ENCODE data around the gene PTDSS2.
"Not testable (repeated sequence)": the region's sequence is repeated elsewhere in the genome, so short reads cannot be mapped to it uniquely, and the experiment has no call there.

PTDSS2 gene

DNA sequence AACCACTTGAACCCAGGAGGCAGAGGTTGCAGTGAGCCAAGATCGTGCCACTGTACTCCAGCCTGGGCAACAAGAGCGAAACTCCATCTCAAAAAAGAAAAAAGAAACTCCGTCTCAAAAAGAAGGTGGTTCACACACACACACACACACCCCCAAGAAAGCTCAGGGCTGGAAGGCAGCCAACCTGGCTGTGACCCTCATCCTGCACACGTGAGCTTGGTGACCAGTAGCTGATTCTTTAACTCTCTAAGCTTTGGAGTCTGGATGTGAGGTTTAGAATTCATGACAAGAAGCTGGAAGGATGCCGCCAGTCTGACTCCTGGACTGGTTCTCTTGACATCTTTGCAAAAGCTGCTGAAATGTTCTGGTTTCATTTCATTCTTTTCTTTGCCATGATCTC lies 58.9 kb downstream of the PTDSS2 start:
- no peak for DNase-seq

DNA sequence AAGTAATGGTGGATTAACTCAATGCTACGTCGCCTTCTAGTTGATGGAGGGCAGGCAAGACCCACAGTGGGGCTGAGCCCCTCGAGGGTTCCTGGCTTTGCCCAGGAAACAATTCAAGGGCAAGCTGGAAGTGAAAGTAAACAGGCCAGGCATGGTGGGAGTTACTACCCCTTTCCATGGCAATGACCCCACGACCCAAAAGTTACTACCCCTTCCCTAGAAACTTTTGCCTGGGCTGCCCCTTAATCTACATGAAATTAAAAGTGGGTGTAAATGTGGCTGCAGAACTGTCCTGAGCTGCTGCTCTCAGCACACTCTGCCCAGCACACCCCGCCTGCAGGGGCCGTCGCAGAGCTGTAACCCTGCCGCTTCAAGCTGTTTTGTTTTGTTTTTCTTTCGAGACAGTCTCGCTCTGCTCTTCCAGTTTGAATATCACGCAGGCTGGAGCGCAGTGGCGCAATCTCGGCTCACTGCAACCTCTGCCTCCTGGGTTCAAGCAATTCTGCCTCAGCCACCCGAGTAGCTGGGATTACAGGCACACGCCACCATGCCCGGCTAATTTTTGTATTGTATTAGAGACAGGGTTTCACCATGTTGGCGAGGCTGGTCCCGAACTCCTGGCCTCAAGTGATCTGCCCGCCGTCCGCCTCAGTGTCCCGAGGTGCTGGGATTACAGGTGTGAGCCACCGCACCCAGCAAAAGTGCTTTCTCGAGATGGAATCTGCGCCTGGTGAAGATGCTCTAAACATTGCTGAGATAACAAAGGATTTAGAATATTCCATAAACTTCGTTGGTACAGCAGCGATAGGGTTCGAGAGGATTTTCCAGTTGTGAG lies 62.9 kb downstream of the PTDSS2 start:
- no peak for DNase-seq

DNA sequence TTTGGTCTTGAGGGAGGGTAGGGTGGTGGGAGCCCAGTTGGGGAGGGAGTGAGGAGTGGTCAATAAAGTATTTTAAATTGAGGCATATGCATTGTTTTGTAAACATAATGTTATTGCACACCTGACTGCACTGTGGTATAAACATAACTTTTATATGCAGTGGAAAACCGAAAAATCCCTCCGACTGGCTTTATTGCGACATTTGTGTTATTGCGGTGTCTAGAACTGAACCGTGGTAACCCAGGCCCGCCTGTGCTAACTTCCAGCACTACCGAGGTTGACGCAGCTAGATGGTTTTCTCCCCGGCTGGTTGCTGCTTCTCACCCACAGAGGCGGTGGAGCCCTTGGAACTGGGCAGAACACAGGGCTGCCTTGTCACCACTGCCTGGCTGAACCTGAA lies 64.5 kb downstream of the PTDSS2 start:
- no peak for DNase-seq

DNA sequence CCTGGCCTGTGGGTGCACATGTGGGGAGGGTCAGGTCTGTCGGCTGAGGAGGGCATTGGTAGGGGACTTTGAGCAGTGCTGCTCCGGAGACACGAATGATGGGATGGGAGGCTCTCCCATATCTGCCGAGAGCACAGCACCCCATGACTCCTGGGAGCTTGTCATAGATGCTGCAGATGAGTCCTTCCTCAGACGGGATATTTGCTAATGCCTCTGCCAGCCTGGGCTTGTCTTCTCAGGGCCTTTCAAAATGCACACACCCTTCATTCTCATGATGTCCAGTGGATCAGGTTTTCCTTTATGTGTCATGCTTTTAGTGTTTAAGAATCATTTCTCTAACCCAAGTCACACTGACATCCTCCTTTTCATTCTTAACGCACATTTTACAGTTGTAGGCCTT lies 65.1 kb downstream of the PTDSS2 start:
- no peak for DNase-seq

DNA sequence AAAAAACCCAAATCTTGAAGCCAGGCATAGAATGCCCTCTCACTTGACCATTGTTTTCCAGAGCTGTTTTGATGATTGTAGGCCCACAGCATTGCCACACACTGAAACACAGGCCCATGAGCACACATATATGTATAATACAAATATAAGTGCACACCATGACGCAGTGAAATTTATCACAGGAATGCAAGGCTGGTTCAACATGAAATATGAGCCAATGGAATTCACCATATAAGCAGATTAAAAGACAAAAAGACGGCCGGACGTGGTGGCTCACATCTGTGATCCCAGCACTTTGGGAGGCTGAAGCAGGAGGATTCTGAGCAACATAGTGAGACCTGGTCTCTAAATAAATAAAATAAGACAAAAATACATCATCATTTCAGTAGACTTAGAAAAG lies 66.3 kb downstream of the PTDSS2 start:
- no peak for DNase-seq

DNA sequence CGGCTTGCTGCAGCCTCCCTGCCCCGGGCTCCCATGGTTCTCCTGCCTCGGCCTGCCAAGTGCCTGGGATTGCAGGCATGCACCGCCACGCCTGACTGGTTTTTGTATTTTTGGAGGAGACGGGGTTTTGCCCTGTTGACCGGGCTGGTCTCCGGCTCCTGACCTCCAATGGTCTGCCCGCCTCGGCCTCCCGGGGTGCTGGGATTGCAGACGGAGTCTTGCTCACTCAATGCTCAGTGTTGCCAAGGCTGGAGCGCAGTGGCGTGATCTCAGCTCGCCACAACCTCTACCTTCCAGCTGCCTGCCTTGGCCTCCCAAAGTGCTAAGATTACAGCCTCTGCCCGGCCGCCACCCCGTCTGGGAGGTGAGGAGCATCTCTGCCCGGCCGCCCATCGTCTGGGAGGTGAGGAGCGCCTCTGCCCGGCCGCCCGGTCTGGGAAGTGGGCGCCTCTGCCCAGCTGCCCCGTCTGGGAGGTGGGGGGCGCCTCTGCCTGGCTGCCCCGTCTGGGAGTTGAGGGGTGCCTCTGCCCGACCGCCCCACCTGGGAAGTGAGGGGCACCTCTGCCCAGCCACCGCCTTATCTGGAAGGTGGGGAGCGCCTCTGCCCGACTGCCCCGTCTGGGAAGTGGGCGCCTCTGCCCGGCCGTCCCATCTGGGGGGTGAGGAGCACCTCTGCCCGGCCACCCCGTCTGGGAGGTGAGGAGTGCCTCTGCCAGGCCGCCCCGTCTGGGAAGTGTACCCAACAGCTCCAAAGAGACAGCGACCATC lies 67.0 kb downstream of the PTDSS2 start:
- not testable (repeated sequence) for DNase-seq

DNA sequence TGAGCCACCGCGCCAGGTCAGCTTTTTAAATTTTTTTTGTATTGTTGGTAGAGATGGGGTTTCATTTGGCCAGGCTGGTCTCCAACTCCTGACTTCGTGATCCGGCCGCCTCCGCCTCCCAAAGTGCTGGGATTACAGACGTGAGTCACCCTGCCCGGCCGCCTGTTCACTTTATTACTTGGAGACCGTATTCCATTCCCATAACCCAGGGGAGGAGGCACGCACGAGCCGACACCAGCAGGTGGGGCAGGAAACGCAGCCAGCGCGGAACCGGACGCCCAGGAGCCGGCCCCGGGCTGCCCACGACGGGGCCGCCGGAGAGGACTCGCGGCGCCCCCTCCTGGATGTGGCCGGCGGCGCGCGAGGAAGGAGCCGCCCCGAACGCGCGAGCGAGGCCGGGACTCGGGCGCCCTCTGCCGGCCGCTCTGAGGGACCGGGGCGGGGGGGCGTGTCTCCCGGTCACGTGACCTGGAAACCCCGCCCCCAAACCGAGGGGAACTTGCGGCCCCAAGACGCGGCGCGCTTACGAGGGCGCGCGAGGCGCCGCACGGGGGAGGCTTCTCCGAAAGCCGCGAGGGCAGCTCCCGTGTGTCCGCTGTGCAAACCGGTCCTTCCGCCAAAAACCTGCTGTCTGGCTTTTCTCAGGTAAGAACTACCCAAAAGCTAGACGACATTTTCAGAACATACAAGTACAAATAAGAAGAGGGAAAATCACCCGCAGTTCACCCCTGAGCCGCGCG lies 68.6 kb downstream of the PTDSS2 start:
- DNase-seq: peak; percentile 28

DNA sequence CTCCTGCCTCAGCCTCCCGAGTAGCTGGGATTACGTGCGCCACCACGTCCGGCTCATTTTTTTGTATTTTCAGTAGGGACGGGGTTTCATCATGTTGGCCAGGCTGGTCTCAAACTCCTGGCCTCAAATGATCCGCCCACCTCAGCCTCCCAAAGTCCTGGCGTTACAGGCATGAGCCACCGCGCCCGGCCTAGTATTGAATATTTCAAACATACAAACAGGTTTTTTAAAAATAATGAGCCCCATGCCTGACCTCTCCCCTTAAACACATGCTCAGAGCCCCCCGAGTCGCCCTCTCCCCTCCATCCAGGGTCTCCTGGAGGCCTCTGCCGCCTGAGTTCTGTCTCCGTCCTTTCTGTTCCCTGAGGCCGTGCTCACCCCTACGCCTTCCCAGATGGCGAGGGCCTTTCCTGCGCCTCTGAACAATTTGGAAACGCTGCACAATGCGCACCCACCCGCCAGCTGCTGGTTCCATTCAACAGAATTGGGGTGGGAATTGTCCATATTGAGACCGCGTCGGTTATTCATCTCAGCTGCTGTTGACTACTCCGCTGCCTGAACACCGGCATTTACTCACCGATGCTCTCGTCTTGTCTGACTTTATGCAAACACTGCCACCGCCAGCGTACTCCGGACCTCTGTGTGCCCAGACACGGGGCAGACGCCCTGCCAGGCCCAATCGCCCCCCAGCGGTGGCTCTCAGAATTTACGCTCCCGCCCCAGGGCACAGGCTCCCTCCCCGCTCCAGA lies 70.5 kb downstream of the PTDSS2 start:
- no peak for DNase-seq

DNA sequence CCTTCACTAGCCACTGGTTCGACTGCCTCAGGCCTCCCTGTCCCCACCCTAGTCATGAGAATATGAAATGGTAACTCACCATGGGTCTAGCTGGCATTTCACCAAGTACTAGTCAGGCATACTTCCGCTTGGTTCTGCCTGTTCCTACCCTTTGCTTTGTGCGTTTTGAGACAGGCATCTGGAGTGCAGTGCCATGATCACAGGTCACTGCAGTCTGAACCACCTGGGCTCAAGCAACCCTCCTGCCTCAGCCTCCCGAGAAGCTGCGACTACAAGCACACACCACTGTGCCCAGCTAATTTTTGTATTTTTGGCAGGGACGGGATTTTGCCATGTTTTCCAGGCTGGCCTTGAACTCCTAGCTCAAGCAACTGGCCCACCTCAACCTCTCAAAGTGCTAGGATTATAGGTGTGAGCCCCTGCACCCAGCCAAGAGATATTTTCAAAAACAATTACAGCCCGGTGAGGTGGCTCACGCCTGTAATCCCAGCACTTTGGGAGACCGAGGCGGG lies 71.2 kb downstream of the PTDSS2 start:
- no peak for DNase-seq

DNA sequence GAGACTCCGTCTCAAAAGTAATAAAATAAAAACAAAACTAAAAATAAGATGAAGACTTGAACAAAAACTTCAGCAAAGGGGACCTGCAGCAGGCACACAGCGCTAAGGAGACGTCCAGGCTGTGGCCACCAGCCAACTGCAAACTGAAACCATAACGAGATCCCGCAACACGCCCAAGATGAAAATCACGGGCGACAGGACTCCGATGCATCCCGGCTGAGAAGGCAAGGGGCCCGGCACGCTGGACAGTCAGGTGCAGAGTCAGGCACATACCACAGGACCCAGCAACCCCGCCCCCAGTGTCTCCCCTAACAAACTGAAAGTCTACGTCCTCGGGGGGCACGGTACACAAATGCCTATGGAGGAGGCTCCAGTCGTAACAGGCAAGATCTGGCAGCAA lies 76.1 kb downstream of the PTDSS2 start:
- no peak for DNase-seq

DNA sequence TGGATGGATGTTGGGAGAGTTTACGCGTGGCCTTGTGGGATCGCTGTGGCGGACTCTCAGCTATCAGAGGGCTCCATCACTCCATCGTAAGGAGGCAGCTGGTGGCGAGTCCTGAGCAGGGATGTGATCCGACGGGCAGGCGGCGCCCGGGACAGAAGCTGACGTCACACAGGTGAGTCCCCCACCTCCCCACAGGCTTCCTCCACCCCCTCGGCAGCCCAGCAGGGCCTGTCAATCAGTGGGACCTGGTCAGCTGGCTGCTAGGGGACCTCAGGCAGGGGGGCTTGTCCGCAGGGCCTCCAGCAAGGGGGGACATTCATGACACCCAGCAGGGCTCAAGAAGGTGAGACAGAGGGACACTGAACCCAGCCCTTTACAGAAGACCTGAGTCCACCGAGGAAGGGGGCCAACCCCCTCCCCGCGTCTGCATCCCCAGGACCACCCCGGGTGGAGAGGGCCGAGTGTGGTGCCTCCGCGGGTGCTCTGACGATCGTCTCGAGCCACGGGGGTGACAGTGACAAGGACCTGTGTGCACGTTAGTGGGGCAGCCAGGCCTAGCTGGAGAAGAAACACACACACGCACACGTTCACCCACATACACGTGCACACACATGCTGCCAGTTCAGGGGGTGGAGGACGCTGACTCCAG lies 78.2 kb downstream of the PTDSS2 start:
- DNase-seq: no peak

DNA sequence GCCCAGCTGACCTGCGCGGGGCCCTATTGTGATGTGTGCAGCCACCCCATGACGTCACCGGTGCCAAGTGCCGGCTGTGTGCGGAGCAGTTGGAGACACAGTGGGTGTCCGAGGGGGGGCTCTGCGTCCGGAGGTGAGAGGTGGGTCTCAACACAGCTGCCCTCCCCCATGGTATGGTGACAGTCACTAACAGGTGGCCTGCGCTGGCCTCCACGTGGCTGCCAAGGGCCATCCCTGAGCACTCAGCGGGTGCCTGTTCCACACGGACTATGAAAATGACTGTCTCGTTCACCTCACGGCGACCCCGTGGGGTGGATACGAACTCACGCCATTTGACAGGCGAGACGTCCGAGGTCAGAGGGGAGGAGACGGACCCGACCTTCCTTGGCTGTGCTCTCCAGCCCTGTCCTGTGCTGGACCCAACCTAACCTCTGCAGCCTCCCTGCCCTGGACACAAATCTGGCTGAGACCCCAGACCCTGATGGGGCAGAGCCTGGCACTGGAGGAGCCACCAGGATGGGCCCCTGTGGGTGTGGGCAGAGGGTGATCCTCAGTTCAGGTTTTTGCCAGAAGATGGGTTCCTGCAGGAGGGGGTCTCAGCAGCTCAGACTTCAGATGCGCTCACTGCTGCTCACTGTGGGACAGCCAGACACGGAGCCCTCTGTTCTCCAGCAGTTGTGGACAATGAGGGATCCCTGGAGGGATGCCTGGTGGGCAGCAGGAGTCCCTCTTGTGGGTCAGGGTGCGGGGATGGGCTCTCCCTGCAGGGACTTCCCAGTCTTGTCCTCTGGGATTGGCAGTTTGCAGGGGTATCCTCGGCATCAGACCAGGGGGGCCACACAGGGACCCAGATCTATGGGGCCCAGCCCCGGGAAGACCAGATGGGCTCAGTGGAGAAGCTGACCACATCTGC lies 79.0 kb downstream of the PTDSS2 start:
- DNase-seq: peak; percentile 82

DNA sequence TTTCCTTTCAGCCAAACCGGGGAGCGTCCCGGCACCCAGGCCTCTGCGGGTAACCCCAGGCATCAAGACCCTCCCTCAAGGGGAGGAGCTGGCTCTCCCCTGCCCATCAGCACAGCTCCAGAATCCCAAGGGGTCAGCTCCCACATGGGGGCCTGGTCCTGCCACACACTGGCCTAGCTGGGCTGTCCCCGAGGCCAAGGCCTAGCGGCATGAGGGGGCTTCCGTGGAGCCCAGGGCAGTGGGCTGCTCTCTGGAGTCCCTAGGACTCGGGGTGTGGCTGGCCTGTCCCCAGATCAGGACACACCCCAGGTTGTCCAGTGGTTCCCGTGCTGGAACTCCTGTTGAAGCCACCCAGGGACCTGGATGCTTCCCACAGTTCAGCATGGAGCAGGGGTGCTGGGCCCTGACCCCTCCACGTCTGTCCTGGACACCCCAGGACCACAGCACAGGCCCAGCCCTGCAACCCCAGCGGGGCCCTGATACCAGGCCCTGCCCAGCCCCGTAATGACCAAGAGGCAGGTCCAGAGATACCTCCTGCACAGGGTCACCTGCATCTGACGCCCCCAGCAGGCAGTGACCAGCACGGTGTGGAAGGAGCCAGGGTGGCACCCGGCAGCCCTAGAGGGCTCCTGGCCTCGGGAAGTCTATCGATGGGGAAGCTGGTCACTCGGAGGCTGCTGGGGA lies 79.8 kb downstream of the PTDSS2 start:
- DNase-seq: no peak

DNA sequence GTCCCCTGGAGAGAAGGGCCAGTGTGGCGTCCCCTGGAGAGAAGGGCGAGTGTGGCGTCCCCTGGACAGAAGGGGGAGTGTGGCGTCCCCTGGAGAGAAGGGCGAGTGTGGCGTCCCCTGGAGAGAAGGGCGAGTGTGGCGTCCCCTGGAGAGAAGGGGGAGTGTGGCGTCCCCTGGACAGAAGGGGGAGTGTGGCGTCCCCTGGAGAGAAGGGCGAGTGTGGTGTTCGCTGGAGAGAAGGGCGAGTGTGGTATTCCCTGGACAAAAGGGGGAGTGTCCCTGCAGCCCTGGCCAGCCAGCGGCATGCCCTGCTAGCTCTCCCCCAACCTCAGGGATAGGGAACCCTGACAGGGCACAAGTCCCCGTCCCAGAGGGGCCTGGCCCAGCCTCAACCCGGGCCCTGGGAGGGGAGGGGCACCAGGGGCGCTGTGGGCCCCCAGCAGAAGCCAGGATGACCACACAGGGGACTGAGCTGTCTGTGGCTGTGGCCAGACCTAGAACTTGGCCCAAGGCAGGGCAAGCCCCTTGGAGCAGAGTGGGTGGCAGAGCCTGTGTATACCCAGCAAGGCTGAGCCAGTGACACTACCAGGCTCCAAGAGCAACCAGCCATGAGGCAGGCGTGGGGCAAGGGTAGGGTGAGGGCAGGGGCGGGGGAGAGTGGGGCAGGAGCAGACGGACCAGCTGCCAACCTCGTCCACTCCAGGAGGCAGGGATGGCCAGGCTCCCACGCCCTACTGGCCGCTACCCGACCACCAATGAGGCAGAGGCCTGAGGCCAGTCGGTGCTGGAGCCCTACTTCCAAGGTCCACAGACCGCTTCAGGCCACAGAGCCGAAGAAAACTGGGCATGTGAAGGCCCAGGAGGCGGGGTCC lies 81.1 kb downstream of the PTDSS2 start:
- DNase-seq: no peak

DNA sequence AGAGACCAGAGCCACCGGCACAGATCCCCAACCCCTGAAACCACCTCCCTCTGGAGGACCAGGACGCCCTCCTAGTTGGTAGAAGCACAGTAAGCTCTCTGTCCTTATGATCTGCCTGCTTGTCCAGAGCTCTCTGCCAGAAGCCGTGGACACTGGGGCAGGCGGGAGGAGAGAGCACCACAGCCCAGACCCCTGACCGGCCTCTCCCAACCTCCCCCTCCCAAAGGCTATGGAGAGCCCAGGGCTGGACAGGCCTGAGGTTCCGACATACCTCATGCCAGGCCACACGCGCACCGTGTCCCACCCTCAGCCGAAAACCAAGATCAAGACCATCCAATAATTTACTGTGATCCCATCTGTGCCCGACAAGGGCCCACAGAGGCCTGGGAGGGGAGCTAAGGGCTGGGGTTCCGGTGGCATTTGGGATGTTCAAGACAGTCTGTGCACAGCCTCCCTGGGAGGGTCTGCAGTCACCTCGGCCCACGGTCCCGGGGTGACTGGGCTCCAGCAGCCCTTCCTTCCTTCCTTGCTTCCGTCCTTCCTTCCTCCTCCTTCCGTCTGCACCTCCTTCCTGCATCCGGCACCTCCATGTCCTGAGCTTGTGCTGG lies 81.9 kb downstream of the PTDSS2 start:
- no peak for DNase-seq

DNA sequence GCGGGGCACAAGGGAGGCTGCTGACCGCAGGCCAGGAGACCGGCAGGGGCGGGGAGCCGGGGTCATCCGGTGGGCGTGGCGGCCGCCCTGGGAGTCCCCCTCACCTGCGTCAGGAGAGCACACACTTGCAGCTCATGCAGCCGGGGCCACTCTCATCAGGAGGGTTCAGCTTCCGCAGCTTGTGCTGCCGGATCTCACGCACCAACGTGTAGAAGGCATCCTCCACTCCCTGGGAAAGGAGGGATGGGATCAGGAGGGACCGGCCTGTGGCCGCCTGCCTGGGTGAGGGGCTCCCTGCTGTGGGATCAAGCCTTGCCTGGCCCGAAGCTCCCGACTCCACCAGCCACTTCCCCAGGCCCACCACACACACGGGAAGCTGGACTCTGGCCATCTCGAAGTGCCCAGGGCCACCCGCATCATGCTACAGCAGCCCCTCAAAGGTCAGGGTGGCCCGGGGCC lies 82.5 kb downstream of the PTDSS2 start:
- no peak for DNase-seq

DNA sequence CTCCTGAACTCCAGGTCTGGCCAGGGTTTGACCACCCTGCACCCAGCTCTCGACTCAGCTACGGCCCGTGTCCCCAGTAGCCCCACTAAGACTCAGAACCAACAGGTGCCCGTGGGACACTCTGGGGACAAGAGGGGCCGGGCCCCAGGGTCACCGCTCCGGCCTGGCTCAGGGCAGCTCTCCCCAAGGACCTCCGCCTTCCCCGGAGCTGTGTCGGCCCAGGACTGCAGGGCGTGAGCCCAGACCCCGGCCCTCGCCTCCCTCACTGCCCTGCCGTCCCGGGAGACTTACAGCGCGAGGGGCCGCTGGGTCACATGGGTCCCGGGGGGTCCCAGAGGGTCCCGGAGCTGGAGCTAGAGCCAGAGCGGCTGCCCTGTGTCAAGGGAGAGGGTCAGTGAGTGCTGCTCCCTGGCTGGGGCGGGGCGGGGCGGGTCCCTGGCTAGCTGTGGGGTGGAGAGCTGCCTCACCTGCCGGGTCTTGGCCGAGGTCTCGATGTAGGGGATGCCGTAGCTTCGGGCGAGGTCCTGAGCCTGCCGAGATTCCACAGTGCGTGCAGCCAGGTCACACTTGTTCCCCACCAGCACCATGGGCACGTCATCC lies 83.0 kb downstream of the PTDSS2 start:
- no peak for DNase-seq
